ENCODE results near the gene TRAP1.
A peak's percentile ranks its signal among the peaks of the same experiment; 100 is the strongest.
"Not testable (repeated sequence)": the region's sequence is repeated elsewhere in the genome, so short reads cannot be mapped to it uniquely, and the experiment has no call there.

The TRAP1 gene

DNA sequence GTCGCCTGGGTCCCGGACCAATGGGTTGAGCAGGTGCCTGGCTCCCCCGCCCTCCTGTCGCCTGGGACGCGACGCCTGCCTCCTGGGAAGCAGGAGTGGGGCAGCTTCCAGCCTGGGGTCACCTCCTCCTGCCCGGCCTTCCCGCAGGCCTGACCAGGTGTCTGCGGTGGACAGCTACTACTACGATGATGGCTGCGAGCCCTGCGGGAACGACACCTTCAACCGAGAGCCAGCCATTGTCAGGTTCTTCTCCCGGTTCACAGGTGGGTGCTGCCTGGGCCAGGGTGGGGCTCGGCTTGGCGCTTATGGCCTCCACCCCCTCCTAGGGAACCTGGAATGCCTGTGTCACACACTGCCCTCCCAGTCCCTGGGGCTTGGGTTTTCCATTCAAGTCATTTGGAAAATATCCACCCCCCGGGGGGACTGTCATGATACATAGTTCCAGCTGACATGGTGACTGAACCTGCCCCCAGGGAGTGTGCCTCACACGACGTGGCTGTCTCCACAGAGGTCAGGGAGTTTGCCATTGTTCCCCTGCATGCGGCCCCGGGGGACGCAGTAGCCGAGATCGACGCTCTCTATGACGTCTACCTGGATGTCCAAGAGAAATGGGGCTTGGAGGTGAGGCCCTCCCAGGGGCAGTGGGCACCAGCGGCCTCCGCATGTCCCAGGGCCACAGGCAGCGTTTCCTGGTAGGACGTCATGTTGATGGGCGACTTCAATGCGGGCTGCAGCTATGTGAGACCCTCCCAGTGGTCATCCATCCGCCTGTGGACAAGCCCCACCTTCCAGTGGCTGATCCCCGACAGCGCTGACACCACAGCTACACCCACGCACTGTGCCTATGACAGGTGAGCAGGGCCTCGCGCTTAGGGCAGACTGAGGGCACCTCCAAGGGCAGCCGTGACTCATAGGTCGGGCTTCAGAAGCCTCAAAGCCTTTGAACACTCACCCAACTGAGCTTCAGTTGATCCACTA lies 60.5 kb downstream of the TRAP1 start:
- no peak for DNase-seq (ENCODE audit: low spot score)
- in situ Hi-C loops (cut with MboI; ENCODE audit: low pct_unique_long_range_greater_than_20kb, low sequenced_read_pairs, unreplicated experiment) = no loop called here
- TF ChIP-seq, protein P1, sequence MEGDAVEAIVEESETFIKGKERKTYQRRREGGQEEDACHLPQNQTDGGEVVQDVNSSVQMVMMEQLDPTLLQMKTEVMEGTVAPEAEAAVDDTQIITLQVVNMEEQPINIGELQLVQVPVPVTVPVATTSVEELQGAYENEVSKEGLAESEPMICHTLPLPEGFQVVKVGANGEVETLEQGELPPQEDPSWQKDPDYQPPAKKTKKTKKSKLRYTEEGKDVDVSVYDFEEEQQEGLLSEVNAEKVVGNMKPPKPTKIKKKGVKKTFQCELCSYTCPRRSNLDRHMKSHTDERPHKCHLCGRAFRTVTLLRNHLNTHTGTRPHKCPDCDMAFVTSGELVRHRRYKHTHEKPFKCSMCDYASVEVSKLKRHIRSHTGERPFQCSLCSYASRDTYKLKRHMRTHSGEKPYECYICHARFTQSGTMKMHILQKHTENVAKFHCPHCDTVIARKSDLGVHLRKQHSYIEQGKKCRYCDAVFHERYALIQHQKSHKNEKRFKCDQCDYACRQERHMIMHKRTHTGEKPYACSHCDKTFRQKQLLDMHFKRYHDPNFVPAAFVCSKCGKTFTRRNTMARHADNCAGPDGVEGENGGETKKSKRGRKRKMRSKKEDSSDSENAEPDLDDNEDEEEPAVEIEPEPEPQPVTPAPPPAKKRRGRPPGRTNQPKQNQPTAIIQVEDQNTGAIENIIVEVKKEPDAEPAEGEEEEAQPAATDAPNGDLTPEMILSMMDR (IDR thresholded peaks at IDR 0.05; ENCODE audit: extremely low read depth, insufficient read depth, missing control alignments) = no peak

DNA sequence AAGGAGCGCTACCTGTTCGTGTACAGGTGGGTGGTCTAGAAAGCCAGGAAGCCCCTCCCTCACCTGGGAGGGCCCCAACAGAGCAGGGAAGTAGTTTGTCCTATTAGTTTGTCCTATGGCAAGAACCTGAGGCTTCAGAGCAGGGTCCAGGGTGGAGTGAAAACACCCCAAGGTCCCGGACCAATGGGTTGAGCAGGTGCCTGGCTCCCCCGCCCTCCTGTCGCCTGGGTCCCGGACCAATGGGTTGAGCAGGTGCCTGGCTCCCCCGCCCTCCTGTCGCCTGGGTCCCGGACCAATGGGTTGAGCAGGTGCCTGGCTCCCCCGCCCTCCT lies 61.2 kb downstream of the TRAP1 start:
- DNase-seq (ENCODE audit: low spot score); in situ Hi-C loops (cut with MboI; ENCODE audit: low pct_unique_long_range_greater_than_20kb, low sequenced_read_pairs, unreplicated experiment): not testable (repeated sequence)

DNA sequence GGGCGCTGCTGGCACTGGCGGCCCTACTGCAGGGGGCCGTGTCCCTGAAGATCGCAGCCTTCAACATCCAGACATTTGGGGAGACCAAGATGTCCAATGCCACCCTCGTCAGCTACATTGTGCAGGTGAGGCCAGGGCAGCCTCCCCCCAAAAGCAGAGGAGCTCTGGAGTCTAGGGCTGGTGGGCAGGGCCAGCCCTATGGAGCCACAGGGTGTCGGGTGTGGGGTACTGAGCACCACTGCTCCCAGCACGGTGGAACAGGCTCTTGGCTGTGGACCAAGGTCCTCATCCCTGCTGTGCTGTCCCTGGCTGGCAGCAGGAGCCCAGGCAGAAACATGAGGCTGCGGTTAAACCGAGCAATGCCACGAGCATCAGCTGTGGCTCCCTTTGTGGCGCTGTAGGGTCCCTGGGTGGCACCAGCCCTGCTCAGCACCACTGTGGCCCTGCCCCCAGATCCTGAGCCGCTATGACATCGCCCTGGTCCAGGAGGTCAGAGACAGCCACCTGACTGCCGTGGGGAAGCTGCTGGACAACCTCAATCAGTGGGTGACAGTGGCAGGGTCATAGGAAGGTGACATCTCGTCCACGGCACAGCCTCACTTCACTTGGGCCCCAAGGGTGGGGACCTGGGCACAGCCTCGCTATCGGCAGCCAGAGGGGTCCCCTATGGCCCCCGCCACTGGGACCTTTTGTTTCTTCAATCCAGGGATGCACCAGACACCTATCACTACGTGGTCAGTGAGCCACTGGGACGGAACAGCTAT lies 61.7 kb downstream of the TRAP1 start:
- no peak for DNase-seq (ENCODE audit: low spot score)
- in situ Hi-C loops (cut with MboI; ENCODE audit: low pct_unique_long_range_greater_than_20kb, low sequenced_read_pairs, unreplicated experiment) = no loop called here
- TF ChIP-seq, protein P1 (IDR thresholded peaks at IDR 0.05; ENCODE audit: extremely low read depth, insufficient read depth, missing control alignments) = no peak

DNA sequence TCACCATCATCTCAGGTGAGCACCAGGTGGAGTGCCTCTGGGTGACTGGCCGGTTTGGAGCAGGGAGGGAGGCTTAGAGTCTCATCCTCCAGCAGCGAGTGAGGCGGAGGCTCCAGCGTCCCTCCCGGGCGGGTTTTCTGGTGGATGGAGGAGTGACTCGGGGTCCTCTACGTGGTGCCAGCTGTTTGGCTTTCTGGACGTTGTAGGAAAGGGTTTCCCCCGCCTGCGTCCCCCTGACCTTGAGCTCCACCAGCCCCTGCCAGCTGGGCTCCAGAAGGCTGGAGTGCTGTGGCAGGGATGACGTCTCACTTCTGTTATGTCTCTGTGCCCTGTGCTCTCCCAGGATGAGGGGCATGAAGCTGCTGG lies 62.3 kb downstream of the TRAP1 start:
- in situ Hi-C loops (cut with MboI; ENCODE audit: low pct_unique_long_range_greater_than_20kb, low sequenced_read_pairs, unreplicated experiment) = no loop called here
- DNase-seq (ENCODE audit: low spot score) = no peak
- TF ChIP-seq, protein P1 (IDR thresholded peaks at IDR 0.05; ENCODE audit: extremely low read depth, insufficient read depth, missing control alignments) = no peak

DNA sequence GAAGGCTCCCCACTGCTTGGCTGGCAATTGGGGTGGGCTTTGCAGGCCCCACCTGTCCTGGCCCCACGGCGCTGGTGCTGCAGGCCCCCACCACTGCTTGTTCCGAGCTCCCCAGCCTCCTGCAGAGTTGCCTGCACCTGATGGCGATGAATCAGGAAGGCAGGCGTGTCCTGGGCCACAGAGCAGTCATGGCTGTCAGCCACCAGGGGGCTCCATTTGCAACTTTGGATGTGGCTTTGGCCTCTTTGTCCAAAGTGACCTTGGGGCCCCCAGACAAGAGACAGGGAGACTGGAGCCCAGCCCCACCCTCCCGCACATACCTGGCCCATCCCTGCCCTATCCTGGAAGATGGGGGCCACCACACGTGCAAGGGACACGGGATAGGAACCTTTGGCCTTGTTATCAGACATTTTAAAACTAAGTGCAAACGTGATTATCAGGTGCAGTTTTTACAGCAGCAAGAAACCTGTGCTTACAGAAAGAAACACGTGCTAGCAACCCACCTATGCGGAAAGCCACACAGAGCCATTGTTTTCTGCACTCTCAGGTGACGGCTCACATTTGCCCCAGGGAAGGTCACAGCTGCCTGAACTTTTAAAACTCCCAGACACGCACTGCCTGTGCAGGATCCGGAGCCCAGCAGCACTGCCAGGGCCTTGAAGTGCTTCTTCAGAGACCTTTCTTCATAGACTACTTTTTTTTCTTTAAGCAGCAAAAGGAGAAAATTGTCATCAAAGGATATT lies 62.9 kb downstream of the TRAP1 start, which contains the start of gene DNASE1:
Gene DNASE1, plus strand, starts transcription at position 443 of the 743 bp plus-strand sequence. CDS start 683 bp downstream, outside the sequence.
- in situ Hi-C loops (cut with MboI; ENCODE audit: low pct_unique_long_range_greater_than_20kb, low sequenced_read_pairs, unreplicated experiment) = no loop called here
- TF ChIP-seq, protein P1 (IDR thresholded peaks at IDR 0.05; ENCODE audit: extremely low read depth, insufficient read depth, missing control alignments) = peak; percentile 82

DNA sequence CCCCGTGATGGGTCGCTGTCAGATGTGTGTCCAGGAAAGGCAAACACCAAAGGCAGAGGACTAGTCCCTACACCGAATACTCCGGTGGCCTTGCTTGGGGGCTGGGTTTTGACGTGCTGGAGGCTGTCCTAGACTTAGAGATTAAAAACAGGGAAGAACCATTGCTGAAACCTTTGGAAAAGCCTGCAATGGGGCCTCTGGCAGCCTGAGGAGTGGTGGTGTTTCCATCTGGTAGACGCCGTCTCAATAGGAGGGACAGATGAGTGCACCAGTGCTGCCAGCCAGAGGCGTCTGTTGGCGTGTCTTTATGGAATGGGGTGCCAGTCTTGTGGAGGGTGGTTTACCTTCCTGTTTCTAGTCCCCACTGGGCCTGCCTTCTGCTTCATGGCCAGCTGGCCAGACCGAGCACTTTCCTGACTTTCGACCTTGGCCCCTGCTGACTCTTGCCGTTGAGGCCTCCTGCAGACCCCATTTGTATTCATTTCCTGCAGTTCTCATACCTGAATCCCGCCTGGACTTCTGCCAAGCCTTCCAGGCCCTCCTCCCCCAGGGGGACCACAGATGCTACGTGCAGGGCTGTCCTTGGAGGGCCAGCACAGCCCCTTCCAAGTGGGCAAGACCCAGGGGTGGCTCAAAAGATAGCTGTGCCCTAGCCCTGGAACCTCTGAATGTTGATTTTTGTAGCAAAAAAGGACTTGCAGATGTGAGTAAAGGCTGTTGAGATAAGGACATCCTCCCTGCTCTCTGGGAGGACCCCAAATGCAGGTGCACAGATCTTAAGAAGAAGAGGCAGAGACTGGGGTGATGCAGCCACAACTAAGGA lies 64.7 kb downstream of the TRAP1 start:
- TF ChIP-seq, protein P1 (IDR thresholded peaks at IDR 0.05; ENCODE audit: extremely low read depth, insufficient read depth, missing control alignments) = no peak
- no peak for DNase-seq (ENCODE audit: low spot score)
- in situ Hi-C loops (cut with MboI; ENCODE audit: low pct_unique_long_range_greater_than_20kb, low sequenced_read_pairs, unreplicated experiment) = no loop called here

More for the DNA sequence above, 62.9 kb downstream of the TRAP1 start, which contains the start of gene DNASE1:
- peak; percentile 84 for DNase-seq (ENCODE audit: low spot score)
